GM19463 (cell line): ENCODE results near the gene KRI1.

Experiments
- ATAC-seq: cut with Tn5 transposase; IDR thresholded peaks from one replicate; pipeline ENCODE4 v1.9.1; 2021; ENCODE audit warnings: mild to moderate bottlenecking, moderate library complexity; ENCODE audit not compliant: unreplicated experiment

KRI1 gene

DNA sequence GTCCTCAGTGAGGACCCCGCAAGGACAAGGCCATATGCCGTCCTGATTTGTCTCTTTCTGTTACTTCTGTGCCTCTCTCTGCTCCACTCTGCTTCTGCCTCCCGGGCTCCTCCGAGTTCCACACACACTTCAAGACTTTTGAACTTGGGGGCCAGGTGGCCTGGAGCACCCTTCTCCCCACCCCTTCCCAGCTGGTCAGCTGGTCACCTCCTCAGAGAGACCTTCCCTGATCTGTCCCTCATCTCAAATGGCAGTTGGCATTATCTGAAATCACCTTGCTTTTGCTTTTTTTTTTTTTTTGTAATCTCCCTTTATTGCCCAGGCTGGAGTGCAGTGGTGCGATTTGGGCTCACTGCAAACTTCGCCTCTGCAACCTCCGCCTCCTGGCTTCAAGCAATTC lies 46.4 kb downstream of the KRI1 start:
- no peak for ATAC-seq

DNA sequence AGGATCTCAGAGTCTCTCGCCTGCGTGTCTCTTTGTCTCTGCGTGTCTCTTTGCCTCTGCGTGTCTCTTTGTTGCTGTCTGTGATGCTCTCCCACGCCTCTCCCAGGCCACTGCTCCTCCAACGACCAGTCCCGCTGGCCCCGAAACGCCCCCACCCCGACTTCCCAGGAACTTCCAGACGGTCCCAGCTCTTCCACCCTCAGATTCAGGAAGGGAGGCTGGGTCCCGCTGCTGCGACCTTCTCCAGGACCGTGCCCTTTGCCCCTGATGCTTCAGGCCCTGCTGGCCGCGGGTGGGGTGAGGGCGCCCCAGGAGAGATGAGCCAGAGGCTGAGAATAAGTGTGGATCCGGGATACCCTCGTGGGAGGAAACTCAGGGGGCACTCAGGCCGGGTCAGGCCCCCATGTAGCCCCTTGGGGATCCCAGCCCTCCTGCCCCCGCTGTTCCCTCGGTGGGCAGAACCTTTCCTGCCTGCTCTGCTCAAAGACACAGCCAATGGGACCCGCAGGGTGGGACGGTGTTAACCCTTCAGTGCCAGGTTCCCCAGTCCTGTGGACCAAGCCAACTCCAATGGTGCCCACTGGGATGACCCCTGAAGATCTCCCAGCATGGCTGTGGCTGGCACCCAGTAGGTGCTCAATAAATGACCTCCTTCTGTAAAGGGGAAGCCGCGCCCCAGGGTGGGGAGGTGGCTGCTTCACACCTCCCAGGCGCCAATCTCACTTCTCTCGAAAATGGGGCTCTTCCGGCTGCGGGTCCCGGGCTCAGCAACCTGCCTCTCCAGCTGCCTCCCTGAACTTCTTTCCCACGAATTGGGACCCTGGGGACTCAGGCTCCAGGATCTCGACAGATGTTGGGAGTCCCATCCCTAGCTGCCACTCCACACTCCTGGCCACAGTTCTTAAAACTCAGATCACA lies 47.1 kb downstream of the KRI1 start:
- no peak for ATAC-seq

DNA sequence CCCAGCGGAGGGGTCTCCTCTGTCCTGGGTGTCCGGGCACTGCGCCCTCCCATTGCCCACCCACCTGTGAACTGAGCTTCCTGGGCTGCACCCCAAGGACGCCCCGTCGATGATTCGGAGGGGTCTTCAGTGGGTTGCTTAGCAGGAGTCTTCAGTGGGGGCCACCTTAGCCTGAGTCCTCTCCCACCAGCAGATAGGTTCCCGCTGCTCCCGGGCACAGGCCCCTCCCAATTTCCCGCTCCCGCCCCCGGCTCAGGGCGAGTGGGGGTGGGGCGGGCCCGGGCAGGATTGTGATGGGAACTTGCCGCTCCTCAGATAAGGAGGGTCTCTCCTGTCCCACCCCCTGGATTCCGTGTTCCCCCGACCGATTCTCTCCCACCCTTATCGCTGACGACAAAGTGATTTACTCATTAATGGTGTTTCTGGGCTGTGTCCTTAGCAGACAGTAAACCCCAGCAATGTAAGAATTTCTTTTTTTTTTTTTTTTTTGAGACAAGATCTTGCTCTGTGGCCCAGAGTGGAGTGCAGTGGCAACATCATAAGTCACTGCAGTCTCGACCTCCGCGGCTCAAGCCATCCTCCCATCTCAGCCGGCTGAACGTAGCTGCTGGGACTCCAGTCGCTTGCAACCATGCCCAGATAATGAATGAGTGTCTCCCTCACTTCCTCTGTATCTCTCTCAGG lies 47.9 kb downstream of the KRI1 start:
- no peak for ATAC-seq

DNA sequence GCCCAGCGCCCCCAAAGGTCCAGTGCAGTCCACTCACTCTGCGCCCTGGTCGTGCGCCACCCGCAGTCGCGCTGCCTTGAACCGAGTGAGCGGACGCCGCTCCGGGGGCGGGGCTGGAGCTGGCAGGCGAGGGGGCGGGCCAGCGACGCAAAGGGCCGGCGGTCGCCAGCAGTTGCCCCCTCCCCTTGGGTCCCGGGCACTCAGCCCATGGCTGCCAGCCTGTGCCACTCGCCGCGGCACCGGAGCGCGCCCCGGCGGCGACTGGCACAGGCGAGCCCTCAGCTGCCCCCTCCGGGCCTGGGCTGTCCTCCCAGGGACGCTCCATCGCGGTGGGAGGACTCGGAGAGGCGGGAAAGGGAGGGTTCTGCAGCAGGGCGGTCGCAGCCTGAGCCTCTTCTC lies 48.5 kb downstream of the KRI1 start, which contains the start of gene S1PR5:
Gene S1PR5, minus strand, starts transcription at position 87 of the 399 bp plus-strand sequence. CDS start 2,436 bp downstream, outside the sequence.
- no peak for ATAC-seq

DNA sequence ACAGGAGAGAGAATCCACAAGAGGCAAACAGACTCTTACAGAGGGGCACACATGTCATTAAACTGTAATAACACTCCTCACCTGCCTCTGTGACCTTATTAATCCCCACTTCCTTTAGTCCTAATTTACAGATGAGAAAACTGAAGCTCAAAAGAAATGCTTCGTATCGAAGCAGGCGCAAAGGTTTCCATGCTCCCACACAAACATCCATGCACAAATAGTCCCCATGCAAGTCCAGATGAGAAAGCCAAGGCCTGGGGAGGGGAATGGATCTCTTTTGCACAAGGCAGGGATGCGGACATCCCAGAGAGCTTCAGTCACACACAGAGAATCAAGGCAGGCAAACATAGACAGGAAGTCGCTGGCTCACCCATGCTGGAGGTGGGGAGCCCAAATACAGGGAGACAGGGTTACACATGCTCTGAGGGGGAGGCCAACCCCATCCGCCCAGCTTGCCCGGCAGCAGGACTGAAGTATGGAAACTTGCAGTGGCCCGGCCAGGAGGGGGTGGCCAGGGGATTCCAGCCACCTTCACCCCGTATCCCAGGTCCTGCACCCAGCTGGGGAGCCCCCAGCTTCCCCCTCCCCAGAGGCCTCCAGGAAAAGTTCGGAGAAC lies 49.0 kb downstream of the KRI1 start:
- ATAC-seq, result no peak

DNA sequence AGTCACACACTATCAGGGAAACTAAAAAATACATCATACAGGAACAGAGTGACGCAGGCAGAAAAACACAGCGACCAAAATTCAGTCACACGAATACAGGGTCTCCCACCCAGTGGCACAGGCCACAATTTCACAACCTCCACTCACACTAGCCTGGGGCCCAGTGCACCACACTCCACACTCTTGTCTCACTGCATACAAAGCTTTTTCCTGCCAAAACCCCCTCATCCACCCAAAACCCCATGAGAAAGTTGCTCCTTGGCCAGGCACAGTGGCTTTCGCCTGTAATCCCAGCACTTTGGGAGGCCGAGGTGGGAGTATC lies 49.8 kb downstream of the KRI1 start:
- no peak for ATAC-seq

DNA sequence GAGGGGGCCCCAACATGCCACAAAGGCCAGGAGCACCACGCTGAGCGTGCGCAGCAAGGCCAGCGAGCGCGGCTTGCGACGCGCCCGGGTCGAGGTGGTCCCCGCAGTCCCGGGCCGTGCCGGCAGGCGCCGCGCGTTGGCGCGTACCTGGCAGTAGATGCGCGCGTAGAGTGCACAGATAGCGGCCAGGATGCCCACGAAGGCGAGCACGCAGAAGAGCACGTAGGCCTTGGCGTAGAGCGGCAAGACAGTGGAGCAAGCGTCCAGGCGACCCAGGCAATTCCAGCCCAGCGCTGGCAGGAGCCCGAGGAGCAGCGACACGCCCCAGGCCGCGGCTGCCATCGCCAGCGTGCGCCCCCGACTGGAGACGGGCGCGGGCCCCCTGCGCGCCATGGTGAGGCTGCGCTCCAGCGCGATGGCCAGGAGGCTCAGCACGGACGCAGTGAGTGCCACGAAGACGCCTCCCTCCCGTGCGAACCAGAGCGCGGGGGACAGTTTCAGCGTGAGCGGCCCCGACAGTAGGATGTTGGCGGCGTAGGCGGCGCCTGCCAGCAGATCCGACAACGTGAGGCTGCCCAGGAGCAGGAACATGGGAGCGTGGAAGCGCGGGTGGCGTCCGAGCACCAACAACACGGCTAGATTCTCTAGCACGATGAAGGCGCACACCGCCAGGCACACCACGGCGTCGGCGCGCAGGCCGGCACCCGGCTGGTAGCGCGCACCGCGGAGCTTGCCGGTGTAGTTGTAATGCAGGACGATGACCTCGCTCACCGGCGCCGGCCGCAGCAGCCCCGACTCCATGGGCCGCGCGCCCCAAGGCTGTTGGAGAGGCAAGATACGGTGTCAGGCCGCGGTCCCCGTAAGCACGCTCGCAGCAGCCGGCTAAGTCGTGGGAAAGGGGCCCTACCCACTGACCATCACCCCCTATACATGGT lies 51.3 kb downstream of the KRI1 start:
- no peak for ATAC-seq

DNA sequence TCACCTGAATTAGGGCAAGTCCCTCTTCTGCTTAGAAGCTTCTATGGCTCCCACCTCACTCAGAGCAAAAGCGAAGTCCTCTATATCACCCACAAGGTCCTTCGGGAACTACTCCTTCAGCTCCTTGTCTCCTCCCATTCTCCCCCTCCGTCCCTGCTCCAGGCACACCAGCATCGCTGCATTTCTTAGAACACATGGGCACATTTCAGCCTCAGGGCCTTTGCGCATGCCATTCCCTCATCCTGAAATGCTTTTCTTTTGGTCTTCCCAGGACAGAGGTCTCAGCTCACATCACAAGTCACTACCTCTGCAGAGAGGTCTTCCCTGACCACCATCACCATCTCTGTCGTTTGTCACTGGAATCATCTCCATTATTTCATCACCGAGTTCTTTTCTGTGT lies 52.6 kb downstream of the KRI1 start:
- ATAC-seq, result no peak

DNA sequence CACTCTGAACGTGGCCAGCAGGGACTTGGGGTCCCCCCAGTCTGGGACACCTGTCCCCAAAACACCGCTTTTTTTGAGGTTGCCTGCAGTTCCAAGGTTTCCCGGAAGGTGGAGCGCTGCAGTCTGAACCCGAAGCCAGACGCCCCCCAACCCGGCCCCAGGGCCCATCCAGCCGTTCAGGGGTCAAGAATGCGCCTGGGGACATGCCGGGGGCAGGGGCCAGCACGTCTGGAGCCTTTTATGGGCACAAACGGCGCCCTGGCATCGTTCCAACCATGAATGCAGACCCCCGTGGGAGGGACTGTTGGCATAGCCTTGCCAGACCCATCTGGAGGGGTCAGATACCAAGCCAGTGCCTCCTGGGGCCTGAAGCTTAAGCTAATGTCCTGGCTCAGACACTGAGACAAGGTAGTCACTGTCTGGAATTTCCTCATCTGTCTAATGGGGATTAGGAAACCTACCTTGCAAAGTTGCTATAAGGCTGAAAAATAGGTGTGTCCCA lies 55.5 kb downstream of the KRI1 start:
- ATAC-seq, result no peak

DNA sequence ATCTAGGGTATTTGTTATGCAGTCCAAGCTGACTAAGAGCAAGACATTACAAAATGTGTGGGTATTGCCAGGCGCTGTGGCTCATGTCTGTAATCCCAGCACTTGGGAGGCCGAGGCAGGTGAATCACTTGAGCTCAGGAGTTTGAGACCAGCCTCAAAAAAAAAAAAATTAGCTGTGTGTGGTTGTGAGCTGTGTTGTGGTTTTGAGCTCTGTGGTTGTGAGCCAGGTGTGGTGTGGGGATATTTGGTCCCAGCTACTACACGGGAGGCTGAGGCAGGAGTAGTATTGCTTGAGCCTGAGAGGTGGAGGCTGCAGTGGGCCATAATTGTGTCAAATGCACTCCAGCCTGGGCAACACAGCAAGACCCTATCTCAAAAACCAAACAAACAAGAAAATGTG lies 57.1 kb downstream of the KRI1 start:
- ATAC-seq, result no peak

DNA sequence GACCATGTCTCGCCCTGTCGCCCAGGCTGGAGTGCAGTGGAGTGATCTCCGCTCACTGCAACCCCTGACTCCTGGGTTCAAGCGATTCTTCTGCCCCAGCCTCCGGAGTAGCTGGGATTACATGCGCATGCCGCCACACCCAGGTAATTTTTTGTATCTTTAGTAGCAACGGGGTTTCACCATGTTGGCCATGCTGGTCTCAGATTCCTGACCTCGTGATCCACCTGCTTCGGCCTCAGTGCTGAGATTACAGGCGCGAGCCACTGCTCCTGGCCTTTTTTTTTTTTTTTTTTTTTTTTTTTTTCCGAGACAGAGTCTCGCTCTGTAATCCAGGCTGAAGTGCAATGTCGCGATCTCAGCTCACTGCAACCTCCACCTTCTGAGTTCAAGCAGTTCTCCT lies 57.8 kb downstream of the KRI1 start:
- ATAC-seq, result no peak

DNA sequence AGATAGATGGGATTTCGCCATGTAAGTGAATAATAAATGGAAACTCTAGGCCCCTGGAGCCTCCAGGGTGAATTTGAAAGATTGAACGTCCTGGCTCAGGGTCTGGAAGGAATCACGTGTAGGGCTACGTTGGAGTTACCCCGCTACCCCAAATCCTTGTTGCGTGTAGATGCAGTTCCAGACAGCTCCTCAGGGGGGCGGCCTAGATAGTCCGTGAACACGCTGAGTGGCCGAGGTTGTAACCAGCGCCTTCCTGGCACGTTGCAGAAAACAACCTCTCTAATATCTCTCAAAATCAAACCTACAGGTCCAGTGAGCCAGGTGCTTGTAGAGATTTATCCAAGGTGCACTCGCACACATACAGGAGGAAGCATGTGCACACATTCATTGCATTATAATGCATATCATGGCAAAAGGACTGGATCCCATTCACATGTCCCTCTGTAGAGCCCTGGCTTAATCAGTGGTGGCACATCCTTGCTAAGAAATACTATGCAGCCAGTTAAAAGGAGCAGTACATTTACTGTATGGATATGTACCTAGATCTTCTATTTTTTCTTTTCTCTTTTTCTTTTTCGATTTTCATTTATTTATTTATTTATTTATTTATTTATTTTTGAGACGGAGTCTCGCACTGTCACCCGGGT lies 60.1 kb downstream of the KRI1 start:
- no peak for ATAC-seq
